Dermis microvascular lymphatic vessel endothelial cell (primary cell): Measurements from ENCODE around the gene ALKBH4. TPM values are rescaled to one million over a fixed set of nuclear protein-coding genes. Genes with fewer than 3 reads are reported as not detected.
"Not testable (repeated sequence)": the region's sequence is repeated elsewhere in the genome, so short reads cannot be mapped to it uniquely, and the experiment has no call there.

Experiments
- DNase-seq, 2 donors: peaks; one replicate each; pipeline versions ENCODE4 v3.0.0 to v3.0.0-alpha.2; 2010; ENCODE audit warnings: low read depth in 2 of 2
- total RNA-seq: library from RNA; depleted of rRNA; stranded (reverse); fragments of >200 nt; gene quantifications from 2 replicates; pipeline ENCODE4 v1.2.1, GENCODE V29; 2014

Gene ALKBH4
- total RNA-seq: 8.1 and 13.0 TPM in 2 replicates

GRCh38 chr7:102464577-102465280 lies at the start of gene ALKBH4, which contains the start of gene LRWD1:
Gene ALKBH4, minus strand, starts transcription at chr7:102464863. Its CDS starts 27 bp downstream, at chr7:102464836.
Gene LRWD1, plus strand, starts transcription at chr7:102464984. Its CDS starts 97 bp downstream, at chr7:102465081.
- DNase-seq: peak; percentile 66 to 93

- peak; percentile 0 to 41 for DNase-seq
Measured at GRCh38 chr7:102512642-102513221, 48.1 kb upstream of the ALKBH4 start.

- DNase-seq: not testable (repeated sequence)
Measured at GRCh38 chr7:102511860-102512522, 47.3 kb upstream of the ALKBH4 start.

- not testable (repeated sequence) for DNase-seq
Measured at GRCh38 chr7:102510575-102510974, 45.9 kb upstream of the ALKBH4 start.

DNA sequence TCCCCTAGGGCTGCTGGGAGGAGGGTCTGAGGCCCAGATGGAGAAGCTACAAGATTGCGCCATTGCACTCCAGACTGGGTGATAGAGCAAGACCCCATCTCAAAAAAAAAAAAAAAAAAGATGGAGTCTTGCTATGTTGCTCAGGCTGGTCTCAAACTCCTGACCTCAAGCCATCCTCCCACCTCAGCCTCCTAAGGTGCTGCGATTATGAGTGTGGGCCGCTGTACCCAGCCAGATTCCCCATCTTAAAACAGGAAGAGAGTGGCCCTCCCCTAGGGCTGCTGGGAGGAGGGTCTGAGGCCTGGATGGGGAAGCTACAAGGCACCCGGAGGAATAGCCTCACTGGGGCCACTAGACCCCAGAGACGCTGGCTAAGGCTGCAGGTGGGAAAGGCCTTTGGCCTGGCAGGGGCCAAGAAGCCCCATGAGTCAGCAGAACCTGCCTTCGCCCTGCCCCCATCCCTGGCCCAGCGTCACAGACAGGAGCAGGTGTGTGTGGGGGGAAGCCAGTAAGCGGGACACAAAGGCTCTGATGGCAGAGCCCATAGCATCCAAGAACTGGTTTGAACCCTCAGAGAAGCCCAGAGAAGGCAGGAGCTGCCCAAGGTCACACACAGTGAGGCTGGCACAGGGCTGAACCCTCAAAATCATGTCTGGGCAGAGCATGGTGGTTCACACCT lies 42.9 kb upstream of the ALKBH4 start:
- not testable (repeated sequence) for DNase-seq

- DNase-seq: not testable (repeated sequence)
Measured at GRCh38 chr7:102505298-102506185, 40.9 kb upstream of the ALKBH4 start.

DNA sequence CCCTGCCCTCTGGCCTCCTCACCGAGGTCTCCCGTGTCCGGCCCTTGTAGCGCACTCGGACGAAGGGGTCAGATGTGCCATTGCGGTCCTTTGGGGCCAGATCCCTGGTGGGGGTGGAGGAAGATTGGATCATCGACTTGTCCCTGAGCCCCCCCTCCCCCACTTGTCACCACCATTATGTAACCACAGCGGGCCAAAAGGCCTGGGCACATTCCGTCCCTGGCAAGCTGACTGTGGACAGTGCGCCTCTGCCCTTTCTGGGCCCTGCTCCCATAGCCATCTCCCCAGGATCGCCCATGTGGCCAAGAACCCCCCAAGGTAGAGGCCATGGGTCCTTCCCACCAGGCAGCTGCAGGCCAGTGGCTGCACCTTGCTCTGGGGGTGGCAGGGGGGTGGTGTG lies 38.5 kb upstream of the ALKBH4 start:
- DNase-seq: not testable (repeated sequence)

GRCh38 chr7:102498321-102498720 lies 33.7 kb upstream of the ALKBH4 start:
- DNase-seq: not testable (repeated sequence)

DNA sequence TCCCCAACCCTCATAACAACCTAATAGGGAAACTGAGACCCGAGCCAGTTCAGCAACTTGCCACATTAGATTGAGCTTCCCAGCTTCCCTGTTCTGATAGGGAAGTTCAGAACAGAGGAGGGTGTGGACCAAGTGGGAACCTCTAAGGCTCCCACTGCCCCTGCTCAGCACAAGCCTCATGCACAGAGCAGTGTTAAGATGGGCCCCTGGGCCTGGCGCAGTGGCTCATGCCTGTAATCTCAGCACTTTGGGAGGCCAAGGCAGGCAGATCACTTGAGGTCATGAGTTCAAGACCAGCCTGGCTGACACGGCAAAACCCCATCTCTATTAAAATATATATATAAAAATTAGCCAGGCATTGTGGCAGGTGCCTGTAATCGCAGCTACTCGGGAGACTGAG lies 32.6 kb upstream of the ALKBH4 start:
- DNase-seq: not testable (repeated sequence)

DNA sequence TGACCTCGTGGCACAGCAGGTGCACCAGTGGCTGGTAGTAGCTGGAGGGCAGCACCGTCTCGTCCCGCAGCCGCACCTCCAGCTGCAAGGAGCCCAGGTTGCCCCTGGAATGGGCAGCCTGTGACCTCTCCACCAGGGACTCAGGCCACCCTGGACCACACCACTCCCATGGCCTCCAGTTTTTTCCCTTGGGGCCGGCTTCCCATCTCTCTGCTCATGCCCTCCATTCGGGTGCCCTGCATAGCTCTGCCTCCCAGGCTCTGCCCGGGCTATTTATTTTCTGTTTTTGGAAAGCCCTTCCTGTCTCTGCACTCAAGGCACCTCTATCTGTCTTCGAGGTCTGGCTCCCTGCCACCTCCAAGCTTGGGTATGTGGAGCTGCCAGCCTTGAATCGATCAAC lies 32.2 kb upstream of the ALKBH4 start:
- DNase-seq: peak in 1 of 2 donors; percentile 0

DNA sequence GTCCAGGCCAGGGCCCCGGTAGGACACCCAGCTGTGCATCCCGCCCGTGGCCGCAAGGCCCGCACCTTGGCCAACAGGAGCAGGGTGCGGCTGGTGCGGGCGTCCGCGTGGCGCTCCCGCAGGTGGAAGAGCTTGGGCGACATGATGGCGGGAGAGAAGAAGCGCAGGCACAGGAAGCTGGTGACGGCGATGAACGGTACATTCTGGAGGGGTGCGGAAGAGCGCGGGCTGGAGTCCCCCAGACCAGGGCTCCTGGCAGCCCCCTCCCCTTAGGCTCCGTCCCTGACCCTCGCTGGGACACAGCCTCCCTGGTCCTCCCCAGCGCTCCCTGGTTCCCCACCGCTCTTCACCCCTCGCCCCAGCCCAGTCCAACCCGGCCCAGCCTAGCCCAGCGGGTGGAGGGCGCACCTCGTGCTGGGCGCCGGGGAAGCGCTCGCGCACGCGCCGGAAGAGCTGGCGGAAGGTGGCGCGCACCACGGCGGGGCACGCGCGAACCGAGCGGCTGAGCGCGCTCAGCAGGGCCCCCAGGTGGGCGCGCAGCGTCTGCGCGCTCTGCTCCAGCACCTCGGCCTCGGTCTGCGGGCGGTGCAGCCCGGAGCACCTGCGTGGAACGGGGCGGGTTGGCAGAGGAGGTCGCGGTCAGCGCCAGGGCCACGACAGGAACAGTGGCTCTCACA lies 29.9 kb upstream of the ALKBH4 start:
- DNase-seq: not testable (repeated sequence)

- not testable (repeated sequence) for DNase-seq
Measured at GRCh38 chr7:102494026-102494425, 29.4 kb upstream of the ALKBH4 start.

GRCh38 chr7:102493220-102493935 lies 28.7 kb upstream of the ALKBH4 start:
- DNase-seq: not testable (repeated sequence)

DNA sequence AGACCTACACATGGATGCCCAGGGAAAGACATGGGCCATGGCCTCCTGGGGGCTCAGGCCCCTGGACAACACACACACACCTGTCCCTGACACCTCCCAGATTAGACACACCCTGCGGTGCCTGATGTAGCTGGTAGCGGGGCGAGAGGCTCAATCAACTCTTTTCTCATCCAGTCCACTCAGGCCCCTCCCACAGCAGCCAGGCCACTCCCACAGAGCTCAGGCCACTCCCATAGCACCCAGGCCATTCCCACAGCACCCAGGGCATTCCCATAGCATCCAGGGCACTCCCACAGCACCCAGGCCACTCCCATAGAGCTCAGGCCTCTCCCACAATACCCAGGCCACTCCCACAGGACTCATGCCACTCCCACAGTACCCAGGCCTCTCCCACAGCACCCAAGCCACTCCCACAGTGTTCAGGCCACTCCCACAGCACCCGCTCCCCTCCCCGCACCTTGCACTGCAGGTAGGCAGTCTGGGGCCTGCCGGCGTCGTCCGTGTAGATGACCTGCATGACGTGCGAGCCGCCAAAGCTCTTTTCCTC lies 25.9 kb upstream of the ALKBH4 start:
- not testable (repeated sequence) for DNase-seq

- DNase-seq: not testable (repeated sequence)
Measured at GRCh38 chr7:102484317-102484716, 19.7 kb upstream of the ALKBH4 start.

- not testable (repeated sequence) for DNase-seq
Measured at GRCh38 chr7:102481962-102482361, 17.3 kb upstream of the ALKBH4 start.

- not testable (repeated sequence) for DNase-seq
Measured at GRCh38 chr7:102479982-102480637, 15.4 kb upstream of the ALKBH4 start.

DNA sequence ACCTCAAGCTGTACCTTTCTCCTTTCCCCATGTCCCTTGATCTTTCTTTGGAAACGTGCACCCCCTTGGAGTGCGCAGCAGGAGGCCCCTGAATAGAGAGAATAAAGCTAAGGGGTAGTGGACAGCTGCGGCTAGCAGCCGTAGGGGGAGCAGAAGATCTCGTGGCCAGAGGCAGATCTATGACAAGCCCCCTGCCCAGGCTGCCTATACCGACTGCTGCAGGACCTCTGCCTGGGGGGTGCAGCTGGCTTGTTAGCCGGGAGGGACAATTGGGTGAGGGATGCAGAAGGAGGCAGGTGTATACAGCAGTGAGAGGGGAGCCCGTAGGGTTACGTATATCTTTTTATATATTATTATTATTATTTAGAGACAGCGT lies 14.5 kb upstream of the ALKBH4 start:
- not testable (repeated sequence) for DNase-seq
